ENCODE measurements around the gene TSPAN3.

- TF ChIP-seq POLR2A (IDR thresholded peaks at IDR 0.05) (no peak), POLR2AphosphoS5 (IDR thresholded peaks at IDR 0.05) (no peak), CTCF (IDR thresholded peaks at IDR 0.05) (no peak), EP300 (IDR thresholded peaks at IDR 0.05) (no peak)
Observed at GRCh38 chr15:77012117-77012712, 58.7 kb downstream of the TSPAN3 start.

All from gastroesophageal sphincter (tissue), 3 donors.